ENCODE data around the gene ADSL.

- TF ChIP-seq POLR2A (IDR thresholded peaks at IDR 0.05): no peak
- TF ChIP-seq, protein P1, sequence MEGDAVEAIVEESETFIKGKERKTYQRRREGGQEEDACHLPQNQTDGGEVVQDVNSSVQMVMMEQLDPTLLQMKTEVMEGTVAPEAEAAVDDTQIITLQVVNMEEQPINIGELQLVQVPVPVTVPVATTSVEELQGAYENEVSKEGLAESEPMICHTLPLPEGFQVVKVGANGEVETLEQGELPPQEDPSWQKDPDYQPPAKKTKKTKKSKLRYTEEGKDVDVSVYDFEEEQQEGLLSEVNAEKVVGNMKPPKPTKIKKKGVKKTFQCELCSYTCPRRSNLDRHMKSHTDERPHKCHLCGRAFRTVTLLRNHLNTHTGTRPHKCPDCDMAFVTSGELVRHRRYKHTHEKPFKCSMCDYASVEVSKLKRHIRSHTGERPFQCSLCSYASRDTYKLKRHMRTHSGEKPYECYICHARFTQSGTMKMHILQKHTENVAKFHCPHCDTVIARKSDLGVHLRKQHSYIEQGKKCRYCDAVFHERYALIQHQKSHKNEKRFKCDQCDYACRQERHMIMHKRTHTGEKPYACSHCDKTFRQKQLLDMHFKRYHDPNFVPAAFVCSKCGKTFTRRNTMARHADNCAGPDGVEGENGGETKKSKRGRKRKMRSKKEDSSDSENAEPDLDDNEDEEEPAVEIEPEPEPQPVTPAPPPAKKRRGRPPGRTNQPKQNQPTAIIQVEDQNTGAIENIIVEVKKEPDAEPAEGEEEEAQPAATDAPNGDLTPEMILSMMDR (IDR thresholded peaks at IDR 0.05): no peak
Observed at GRCh38 chr22:40403651-40404050, 57.4 kb downstream of the ADSL start.
